OCI-LY3 (cell line): ENCODE results near the gene THTPA.

ENCODE experiments used
- CTCF ChIP-seq: fragments of 200-600, 300-600 bp; sonication (generic); IDR thresholded peaks from 2 replicates; pipeline ENCODE4 v1.5.1; 2014; ENCODE audit warnings: antibody characterized with exemption, low read length, low read depth
- EZH2phosphoT487 ChIP-seq: fragments of 200-600 bp; shearing (Covaris generic); IDR thresholded peaks from 2 replicates; pipeline ENCODE4 v1.6.1; 2018; ENCODE audit warnings: antibody characterized with exemption, mixed run types, low read depth

GRCh38 chr14:23567186-23568020 lies 11.3 kb downstream of the THTPA start, which contains the start of gene AP1G2:
- no peak for TF ChIP-seq CTCF
- TF ChIP-seq EZH2phosphoT487: no peak
